Measurements from ENCODE around the gene ECSIT.

The ECSIT gene

DNA sequence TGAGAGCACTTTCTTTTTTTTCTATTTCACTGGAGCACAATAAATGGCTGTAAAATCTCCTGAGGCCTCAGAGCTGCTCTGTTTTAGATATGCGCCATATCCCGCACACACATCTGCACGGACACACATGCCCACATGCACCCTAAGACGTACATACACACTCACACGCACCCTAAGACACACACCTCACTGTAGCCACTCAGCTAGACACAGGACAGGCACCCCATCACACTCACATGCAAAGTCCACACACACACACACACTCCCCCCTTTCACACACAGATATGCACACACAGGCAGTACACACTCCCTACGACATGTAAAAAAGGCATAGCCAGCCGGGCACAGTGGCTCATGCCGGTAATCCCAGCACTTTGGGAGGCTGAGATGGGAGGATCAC lies 21.3 kb upstream of the ECSIT start:
- DNase-seq, result no peak

DNA sequence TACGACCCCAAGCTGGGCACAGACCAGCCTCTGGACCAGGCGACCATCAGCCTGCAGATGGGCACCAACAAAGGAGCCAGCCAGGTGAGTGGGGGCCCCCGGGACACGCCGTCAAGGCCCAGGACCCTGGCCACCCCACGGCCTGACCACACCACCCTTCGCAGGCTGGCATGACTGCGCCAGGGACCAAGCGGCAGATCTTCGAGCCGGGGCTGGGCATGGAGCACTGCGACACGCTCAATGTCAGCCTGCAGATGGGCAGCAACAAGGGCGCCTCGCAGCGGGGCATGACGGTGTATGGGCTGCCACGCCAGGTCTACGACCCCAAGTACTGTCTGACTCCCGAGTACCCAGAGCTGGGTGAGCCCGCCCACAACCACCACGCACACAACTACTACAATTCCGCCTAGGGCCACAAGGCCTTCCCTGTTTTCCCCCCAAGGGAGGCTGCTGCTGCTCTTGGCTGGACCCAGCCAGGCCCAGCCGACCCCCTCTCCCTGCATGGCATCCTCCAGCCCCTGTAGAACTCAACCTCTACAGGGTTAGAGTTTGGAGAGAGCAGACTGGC lies 20.5 kb upstream of the ECSIT start:
- no peak for DNase-seq

- DNase-seq, result no peak
Observed at GRCh38 chr19:11547929-11548700, 19.2 kb upstream of the ECSIT start.

DNA sequence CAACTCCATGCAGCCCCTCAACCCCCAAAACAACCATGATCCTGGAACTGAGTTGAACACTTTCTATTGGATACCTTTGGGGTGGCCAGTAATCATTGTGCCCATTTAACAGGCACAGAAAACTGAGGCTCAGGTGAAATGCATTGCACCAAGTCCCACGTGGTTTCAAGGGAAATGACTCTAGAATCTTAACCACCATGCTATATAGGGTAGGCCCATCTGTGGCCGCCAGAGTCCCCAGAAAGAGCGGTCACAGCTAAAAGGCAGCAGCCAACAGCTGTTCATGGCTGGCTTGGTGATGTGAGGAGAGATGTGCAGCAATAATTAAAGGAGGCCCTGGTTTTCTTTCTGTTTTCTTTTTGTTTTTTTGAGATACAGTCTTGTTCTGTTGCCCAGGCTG lies 12.3 kb upstream of the ECSIT start:
- DNase-seq, result no peak

GRCh38 chr19:11540645-11541044 lies 11.7 kb upstream of the ECSIT start:
- no peak for DNase-seq

- DNase-seq, result no peak
Observed at GRCh38 chr19:11539495-11540365, 10.8 kb upstream of the ECSIT start.

GRCh38 chr19:11538232-11539036 lies 9.5 kb upstream of the ECSIT start, which contains the start of gene CNN1:
CNN1 (plus strand) TSS chr19:11538851; CDS start chr19:11538928, 77 bp downstream.
- DNase-seq, result no peak

- peak; percentile 72 for DNase-seq
Observed at GRCh38 chr19:11535792-11536595, 7.1 kb upstream of the ECSIT start.

DNA sequence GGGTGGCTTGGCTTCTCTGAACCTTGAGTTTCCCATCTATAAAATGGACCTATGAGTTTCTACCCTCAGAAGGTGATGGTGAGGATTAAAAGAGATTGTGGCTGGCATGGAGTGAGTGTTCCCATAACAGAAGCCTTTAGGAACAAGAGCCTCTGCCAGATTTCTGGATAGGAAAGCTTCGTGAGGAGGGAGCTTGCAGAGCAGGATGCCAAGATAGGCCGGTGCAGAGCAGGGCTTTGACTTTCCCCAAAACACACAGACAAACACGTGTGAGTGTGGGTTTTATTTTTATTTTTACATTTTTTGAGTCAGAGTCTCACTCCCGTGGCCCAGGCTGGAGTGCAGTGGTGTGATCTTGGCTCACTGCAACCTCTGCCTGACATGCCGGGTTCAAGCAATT lies 6.0 kb upstream of the ECSIT start:
- no peak for DNase-seq

DNA sequence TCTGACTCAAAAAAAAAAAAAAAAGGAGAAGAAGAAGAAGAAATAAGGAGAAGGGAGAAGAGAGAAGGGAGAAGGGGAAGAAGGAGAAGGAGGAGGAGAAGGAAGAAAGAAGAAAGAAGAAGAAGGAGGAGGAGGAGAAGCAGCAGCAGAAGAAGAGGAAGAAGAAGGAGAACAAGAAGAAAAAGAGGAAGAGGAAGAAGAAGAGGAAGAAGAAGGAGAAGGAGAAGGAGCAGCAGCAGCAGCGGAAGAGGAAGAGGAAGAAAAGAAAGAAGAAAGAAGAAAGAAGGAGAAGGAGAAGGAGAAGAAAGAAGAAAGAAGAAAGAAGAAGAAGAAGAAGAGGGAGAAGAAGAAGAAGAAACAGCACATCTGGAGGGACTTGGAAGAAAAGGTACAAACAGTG lies 5.6 kb upstream of the ECSIT start:
- DNase-seq, result no peak

GRCh38 chr19:11530432-11530831 lies 1.5 kb upstream of the ECSIT start:
- DNase-seq, result peak; percentile 27

DNA sequence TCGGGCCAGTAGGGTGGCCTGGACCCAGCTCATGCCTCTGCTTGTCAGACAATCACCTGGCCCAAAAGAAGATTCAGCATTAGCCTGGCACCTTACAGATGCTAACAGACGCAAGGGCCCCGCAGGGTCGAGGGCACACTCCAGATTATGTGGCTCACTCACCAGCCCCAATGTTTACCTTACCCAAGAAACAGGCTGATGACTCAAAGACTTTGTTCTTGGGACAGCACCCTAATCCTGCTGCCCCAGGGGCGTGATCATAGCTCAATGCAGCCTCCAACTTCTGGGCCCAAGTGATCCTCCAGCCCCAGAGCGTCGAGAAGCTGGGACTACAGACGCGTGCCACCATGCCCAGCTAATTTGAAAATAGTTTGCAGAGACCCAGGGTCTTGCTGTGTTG lies 9.8 kb downstream of the ECSIT start:
- DNase-seq, result no peak

- no peak for DNase-seq
Observed at GRCh38 chr19:11513946-11514345, 15.0 kb downstream of the ECSIT start.

DNA sequence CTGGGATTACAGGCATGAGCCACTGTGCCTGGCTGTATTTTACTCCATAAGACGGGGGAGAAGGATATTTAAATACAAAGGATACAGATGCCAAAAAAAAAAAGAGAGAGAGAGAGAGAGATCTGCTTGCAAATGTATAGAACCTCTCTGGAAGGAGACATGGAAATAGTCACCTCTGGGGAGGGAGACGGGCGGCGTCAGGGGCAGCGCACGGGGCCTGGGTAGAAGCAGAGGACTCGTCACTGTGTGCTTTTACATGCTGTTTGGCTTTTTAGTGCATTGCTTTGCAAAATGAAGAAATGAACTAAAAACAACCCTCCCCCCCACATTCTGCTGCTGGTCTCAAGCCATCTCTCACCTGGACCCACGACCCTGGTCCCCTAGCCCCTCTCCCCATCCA lies 18.5 kb downstream of the ECSIT start:
- DNase-seq, result no peak

GRCh38 chr19:11507370-11508078 lies 21.4 kb downstream of the ECSIT start:
- DNase-seq, result no peak

DNA sequence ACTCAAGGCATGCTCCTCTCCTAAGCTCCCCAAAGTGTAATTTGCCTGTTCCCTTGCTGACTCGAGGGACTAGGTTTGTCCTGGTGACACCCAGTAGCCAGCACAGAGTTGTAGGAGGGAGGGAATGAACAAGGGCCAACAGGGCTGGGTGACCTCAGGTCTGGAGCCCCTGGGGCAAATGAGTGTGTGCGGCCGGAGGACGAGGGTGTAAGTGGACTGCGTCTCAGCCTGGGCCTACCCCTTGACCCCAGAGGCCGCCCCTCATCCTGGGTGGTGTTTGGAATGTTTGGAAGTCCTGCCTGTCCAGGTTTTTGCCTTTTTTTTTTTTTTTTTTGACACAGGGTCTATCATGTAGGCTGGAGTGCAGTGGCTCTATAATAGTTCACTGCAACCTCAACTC lies 22.0 kb downstream of the ECSIT start:
- no peak for DNase-seq

GRCh38 chr19:11506101-11506555 lies 22.8 kb downstream of the ECSIT start:
- no peak for DNase-seq

GRCh38 chr19:11505504-11506100 lies 23.3 kb downstream of the ECSIT start, which contains the start of gene ZNF653:
ZNF653 (minus strand) TSS chr19:11505839; CDS start chr19:11505786, 53 bp downstream.
- peak; percentile 94 for DNase-seq

GRCh38 chr19:11505032-11505503 lies 23.9 kb downstream of the ECSIT start:
- DNase-seq, result peak; percentile 94

- DNase-seq, result no peak
Observed at GRCh38 chr19:11504502-11505031, 24.4 kb downstream of the ECSIT start.
